Ectodermal cell (in vitro differentiated cells): ENCODE results near the gene TESPA1. TPM values are rescaled to one million over a fixed set of nuclear protein-coding genes. Genes with fewer than 3 reads are reported as not detected.

ENCODE experiments used
- H3K27ac ChIP-seq: 2 replicates; pipeline ENCODE4 v1.7.0; 2013; ENCODE audit warnings: mild to moderate bottlenecking, low read depth, low read length; ENCODE audit not compliant: insufficient read depth, poor library complexity, severe bottlenecking
- H3K27me3 ChIP-seq: 2 replicates; pipeline ENCODE4 v1.7.0; 2013; ENCODE audit warnings: mild to moderate bottlenecking, low read length; ENCODE audit not compliant: insufficient read depth, control insufficient read depth, poor library complexity, severe bottlenecking
- H3K36me3 ChIP-seq: one replicate; pipeline ENCODE4 v1.7.0; 2013; ENCODE audit warnings: low read length; ENCODE audit not compliant: control insufficient read depth, insufficient read depth
- H3K4me1 ChIP-seq: one replicate; pipeline ENCODE4 v1.7.0; 2013; ENCODE audit warnings: low read length; ENCODE audit not compliant: control insufficient read depth, insufficient read depth
- H3K4me3 ChIP-seq: 2 replicates; pipeline ENCODE4 v1.7.0; 2013; ENCODE audit warnings: low read depth, low read length, control low read depth; ENCODE audit not compliant: insufficient read depth
- H3K9me3 ChIP-seq: 2 replicates; pipeline ENCODE4 v1.7.0; 2013; ENCODE audit warnings: mild to moderate bottlenecking, low read length, moderate library complexity; ENCODE audit not compliant: control insufficient read depth
- WGBS, 2 experiments: methylation state at CpG; one replicate each; pipeline ENCODE4 v1.1.7; 2013; ENCODE audit warnings: missing lambda C conversion rate in 2 of 2; 5-methylcytosine and 5-hydroxymethylcytosine counted together
- polyA plus RNA-seq, 4 experiments: library from polyadenylated mRNA; stranded (reverse); fragments of 50-300 nt; gene quantifications; one replicate each; pipeline ENCODE4 v1.2.3, GENCODE V29; 2013

The TESPA1 gene
- polyA plus RNA-seq (2013, experiment 1 of 4), result not detected
- not detected for polyA plus RNA-seq (2013, experiment 2 of 4)
- polyA plus RNA-seq (2013, experiment 3 of 4), result not detected
- polyA plus RNA-seq (2013, experiment 4 of 4), result not detected

- Histone ChIP-seq H3K4me3 (no peak within 1 kb of the TSS), H3K4me1 (no peaks in the 10 kb centered on the region)
- 87 to 94% methylated on average over 12 of the region's 12 CpGs for WGBS, 2 experiments
These were observed at the start of gene TESPA1 for GRCh38 chr12:54984658-54985376. TESPA1 (minus strand) TSS chr12:54984762; CDS start chr12:54974562, 10,200 bp downstream.

GRCh38 chr12:55034218-55034617, 49.7 kb upstream of the TESPA1 start:
- Histone ChIP-seq H3K4me3 (no peak overlapping the region), H3K9me3 (no peaks in the 10 kb centered on the region), H3K27me3 (no peaks in the 10 kb centered on the region), H3K27ac (no peak overlapping the region), H3K4me1 (peaks cover 9% of the 10 kb centered on the region), H3K36me3 (no peaks in the 10 kb centered on the region)
- WGBS, 2 experiments, result 76 to 83% methylated on average over 6 of the region's 6 CpGs

More at GRCh38 chr12:54984658-54985376, at the start of gene TESPA1:
- Histone ChIP-seq H3K36me3 (no peaks in the 10 kb centered on the region), H3K9me3 (no peaks in the 10 kb centered on the region), H3K27ac (no peak within 1 kb of the TSS), H3K27me3 (no peaks in the 10 kb centered on the region)

GRCh38 chr12:55025508-55025907, 40.9 kb upstream of the TESPA1 start:
- 93 to 94% methylated on average over 2 of the region's 2 CpGs for WGBS, 2 experiments
- no peaks in the 10 kb centered on the region for H3K4me1 ChIP-seq

GRCh38 chr12:55024575-55024974, 40.0 kb upstream of the TESPA1 start:
- H3K9me3 ChIP-seq, result no peaks in the 10 kb centered on the region
- no peaks in the 10 kb centered on the region for H3K36me3 ChIP-seq
- H3K27me3 ChIP-seq, result peaks cover 7% of the 10 kb centered on the region
- 67 to 88% methylated on average over 1 to 2 of the region's 2 CpGs for WGBS, 2 experiments
- peaks cover 4% of the 10 kb centered on the region for H3K4me1 ChIP-seq
- no peak overlapping the region for H3K4me3 ChIP-seq
- no peak overlapping the region for H3K27ac ChIP-seq

More at GRCh38 chr12:55025508-55025907, 40.9 kb upstream of the TESPA1 start:
- Histone ChIP-seq H3K36me3 (no peaks in the 10 kb centered on the region), H3K27me3 (peaks cover 6% of the 10 kb centered on the region), H3K4me3 (no peak overlapping the region), H3K27ac (no peak overlapping the region), H3K9me3 (no peaks in the 10 kb centered on the region)

GRCh38 chr12:55019784-55020183, 35.2 kb upstream of the TESPA1 start, which contains the start of gene NEUROD4:
NEUROD4 (plus strand) TSS chr12:55019974; CDS start chr12:55026440, 6,466 bp downstream.
- no peaks in the 10 kb centered on the region for H3K9me3 ChIP-seq
- H3K36me3 ChIP-seq, result no peaks in the 10 kb centered on the region

GRCh38 chr12:55017416-55017925, 32.9 kb upstream of the TESPA1 start:
- Histone ChIP-seq H3K4me3 (no peak overlapping the region), H3K27me3 (peaks cover 7% of the 10 kb centered on the region), H3K9me3 (no peaks in the 10 kb centered on the region), H3K36me3 (no peaks in the 10 kb centered on the region), H3K27ac (peak overlapping the region; percentile 32), H3K4me1 (peaks cover 16% of the 10 kb centered on the region)
- 70 to 81% methylated on average over 3 of the region's 3 CpGs for WGBS, 2 experiments

More at GRCh38 chr12:55019784-55020183, 35.2 kb upstream of the TESPA1 start, which contains the start of gene NEUROD4:
- H3K4me1 ChIP-seq, result peaks cover 16% of the 10 kb centered on the region
- WGBS, 2 experiments, result 1 to 2% methylated on average over 13 of the region's 13 CpGs
- H3K27ac ChIP-seq, result peak within 1 kb of the TSS; percentile 20
- peak within 1 kb of the TSS; percentile 25 for H3K4me3 ChIP-seq
- H3K27me3 ChIP-seq, result peaks cover 7% of the 10 kb centered on the region

GRCh38 chr12:55008944-55009585, 24.5 kb upstream of the TESPA1 start:
- no peaks in the 10 kb centered on the region for H3K9me3 ChIP-seq
- 47 to 49% methylated on average over 6 of the region's 6 CpGs for WGBS, 2 experiments
- no peaks in the 10 kb centered on the region for H3K27me3 ChIP-seq
- peak overlapping the region; percentile 64 for H3K27ac ChIP-seq
- H3K36me3 ChIP-seq, result no peaks in the 10 kb centered on the region
- H3K4me1 ChIP-seq, result peaks cover 10% of the 10 kb centered on the region
- H3K4me3 ChIP-seq, result no peak overlapping the region

GRCh38 chr12:55002355-55002754, 17.8 kb upstream of the TESPA1 start:
- H3K4me1 ChIP-seq, result peaks cover 9% of the 10 kb centered on the region
- H3K27me3 ChIP-seq, result no peaks in the 10 kb centered on the region
- H3K27ac ChIP-seq, result no peak overlapping the region
- WGBS, 2 experiments, result 90 to 93% methylated on average over 2 of the region's 2 CpGs
- no peak overlapping the region for H3K4me3 ChIP-seq
- no peaks in the 10 kb centered on the region for H3K36me3 ChIP-seq
- no peaks in the 10 kb centered on the region for H3K9me3 ChIP-seq

GRCh38 chr12:55001198-55001868, 16.8 kb upstream of the TESPA1 start:
- peaks cover 10% of the 10 kb centered on the region for H3K4me1 ChIP-seq
- no peaks in the 10 kb centered on the region for H3K36me3 ChIP-seq
- no peaks in the 10 kb centered on the region for H3K27me3 ChIP-seq
- H3K27ac ChIP-seq, result no peak overlapping the region
- H3K4me3 ChIP-seq, result no peak overlapping the region
- WGBS, 2 experiments, result 92 to 96% methylated on average over 4 of the region's 4 CpGs
- H3K9me3 ChIP-seq, result no peaks in the 10 kb centered on the region
